ENCODE results near the gene CSRP1. TPM values are rescaled to one million over a fixed set of nuclear protein-coding genes. Genes with fewer than 3 reads are reported as not detected.
A peak's percentile ranks its signal among the peaks of the same experiment; 100 is the strongest.
"Not testable (repeated sequence)": the region's sequence is repeated elsewhere in the genome, so short reads cannot be mapped to it uniquely, and the experiment has no call there.

The CSRP1 gene
- total RNA-seq, 1 donor from 2014 or later = 630 TPM

DNA sequence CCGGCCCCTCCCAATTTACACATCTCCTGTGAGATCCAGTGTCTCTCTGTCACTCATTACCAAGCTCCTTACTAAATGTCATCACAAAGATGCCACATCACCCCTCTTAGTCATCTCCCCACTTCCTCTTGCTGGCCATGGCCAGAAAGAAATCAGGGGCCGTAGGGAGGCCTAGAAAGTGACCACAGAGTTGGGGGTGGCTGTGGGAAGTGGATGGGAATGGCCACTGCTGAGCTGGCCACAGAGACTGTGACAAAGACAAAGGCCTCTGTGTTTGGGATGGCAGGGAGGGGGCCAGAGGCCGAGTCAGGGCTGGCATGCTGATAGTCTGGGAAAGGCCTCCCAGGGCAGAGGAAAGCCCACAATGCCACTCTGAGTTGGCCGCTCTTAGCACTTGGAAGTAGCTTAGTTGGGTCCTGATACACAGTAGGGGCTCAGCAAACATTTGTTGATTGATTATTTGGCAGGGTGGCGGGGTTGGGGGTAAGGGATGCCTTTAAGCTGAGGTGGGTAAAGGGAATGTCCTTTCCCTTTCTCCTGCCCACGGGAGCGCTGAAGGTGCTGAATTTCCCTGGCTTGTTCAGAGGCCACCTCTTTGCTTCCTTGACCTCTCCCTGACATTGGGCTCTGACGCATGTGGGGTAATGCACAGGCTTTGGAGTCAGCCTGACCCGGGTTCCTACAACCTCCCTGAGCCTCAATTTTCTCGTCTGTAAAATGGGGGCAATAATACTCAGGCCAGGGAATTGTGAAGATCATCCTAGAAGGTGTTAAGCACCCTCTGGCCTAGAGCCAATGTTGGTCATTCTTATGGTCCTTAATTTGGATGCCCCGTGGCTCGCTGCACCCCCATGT lies 45.2 kb upstream of the CSRP1 start:
- peak; percentile 52 for DNase-seq (ENCODE audit: low read depth)

GRCh38 chr1:201551096-201551495 lies 44.2 kb upstream of the CSRP1 start:
- no peak overlapping the region for H3K4me3 ChIP-seq (ENCODE audit: low read depth, low read length)
- no peak for DNase-seq (ENCODE audit: low read depth)
- no peak for TF ChIP-seq CTCF (conservative IDR thresholded peaks at IDR 0.05; ENCODE audit: low read depth, low read length)

More for the DNA sequence above, 45.2 kb upstream of the CSRP1 start:
- TF ChIP-seq CTCF (conservative IDR thresholded peaks at IDR 0.05; ENCODE audit: low read depth, low read length) = no peak
- no peak overlapping the region for H3K4me3 ChIP-seq (ENCODE audit: low read depth, low read length)

- DNase-seq (ENCODE audit: low read depth); H3K4me3 ChIP-seq (ENCODE audit: low read depth, low read length): not testable (repeated sequence)
Observed at GRCh38 chr1:201549522-201549921, 42.6 kb upstream of the CSRP1 start.

- peak; percentile 42 for TF ChIP-seq CTCF (conservative IDR thresholded peaks at IDR 0.05; ENCODE audit: low read depth, low read length)
- H3K4me3 ChIP-seq (ENCODE audit: low read depth, low read length) = peak overlapping the region; percentile 34
- no peak for DNase-seq (ENCODE audit: low read depth)
Observed at GRCh38 chr1:201545851-201546492, 39.0 kb upstream of the CSRP1 start.

DNA sequence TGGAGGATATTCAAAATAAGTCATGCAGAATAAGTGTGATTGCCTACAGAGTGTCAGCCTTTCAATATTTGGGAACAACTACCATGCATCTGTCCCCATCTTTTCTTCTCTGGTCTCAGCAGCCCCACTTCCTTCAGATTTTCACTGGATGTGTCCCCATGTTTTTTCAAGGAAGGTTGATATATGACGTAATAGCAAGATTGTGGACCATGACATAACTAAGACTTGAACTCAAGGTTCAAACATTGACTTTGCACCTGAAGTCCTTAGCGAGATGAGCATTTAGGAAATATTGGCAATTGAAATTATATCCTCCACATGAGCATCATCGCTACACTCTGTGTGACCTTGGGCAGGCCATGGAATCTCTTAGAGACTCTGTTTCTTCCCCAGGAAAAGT lies 37.8 kb upstream of the CSRP1 start:
- H3K4me3 ChIP-seq (ENCODE audit: low read depth, low read length) = no peak overlapping the region
- no peak for DNase-seq (ENCODE audit: low read depth)
- TF ChIP-seq CTCF (conservative IDR thresholded peaks at IDR 0.05; ENCODE audit: low read depth, low read length) = no peak

DNA sequence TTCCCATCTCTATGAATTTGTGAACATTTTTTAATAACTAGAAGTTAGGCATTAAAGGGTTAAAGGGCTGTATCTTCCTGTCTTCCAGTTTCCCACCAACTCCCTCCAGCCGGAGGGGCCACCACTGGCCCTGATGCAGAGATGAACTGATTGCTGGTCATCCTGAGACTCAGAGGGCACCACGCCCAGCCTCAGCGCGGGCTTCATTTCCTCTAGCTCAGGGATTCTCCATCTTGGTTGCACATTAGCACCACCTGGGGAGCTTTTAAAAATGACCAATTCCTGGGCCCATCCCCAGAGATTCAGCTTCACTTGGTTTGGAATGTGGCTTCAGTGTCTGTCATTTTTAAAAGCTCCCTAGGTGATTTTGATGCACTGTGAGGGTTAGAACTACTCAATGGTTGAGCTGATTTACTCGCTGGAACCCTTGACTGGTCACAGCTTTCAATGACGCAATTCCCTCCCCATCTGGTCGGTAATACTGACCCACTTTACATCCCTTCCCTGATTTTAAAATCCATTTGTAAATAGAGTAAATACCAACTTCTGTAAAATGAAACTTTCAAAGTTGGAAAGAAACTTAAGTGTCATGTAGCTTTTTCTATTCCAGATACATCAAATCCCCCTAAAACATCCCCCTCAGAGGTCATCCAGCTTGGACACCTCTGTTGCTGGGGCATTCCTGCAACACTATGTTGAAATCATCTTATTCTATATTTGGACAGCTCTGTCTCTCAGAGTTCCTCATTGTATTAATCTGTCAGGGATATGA lies 37.1 kb upstream of the CSRP1 start:
- TF ChIP-seq CTCF (conservative IDR thresholded peaks at IDR 0.05; ENCODE audit: low read depth, low read length) = no peak
- H3K4me3 ChIP-seq (ENCODE audit: low read depth, low read length) = no peak overlapping the region
- DNase-seq (ENCODE audit: low read depth) = no peak

All from epithelial cell of proximal tubule (primary cell).